T-helper 1 cell treated with Interleukin-12 subunit alpha and Interleukin-12 subunit beta and Interleukin-4 antibody, amounts not matched to agents 30 μg/mL and 1 μg/mL, for 36 hours (primary cell): ENCODE results near the gene THSD4.
"Not testable (repeated sequence)": the region's sequence is repeated elsewhere in the genome, so short reads cannot be mapped to it uniquely, and the experiment has no call there.

Experiments used
- H3K27ac Mint-ChIP-seq: one replicate; pipeline ENCODE4 v1.8.0; 2021; ENCODE audit warnings: mild to moderate bottlenecking, mixed read lengths
- H3K27me3 Mint-ChIP-seq: one replicate; pipeline ENCODE4 v1.8.0; 2021; ENCODE audit warnings: low read depth, mixed read lengths
- H3K36me3 Mint-ChIP-seq: one replicate; pipeline ENCODE4 v1.8.0; 2021; ENCODE audit warnings: low read depth, mixed read lengths
- H3K4me1 Mint-ChIP-seq: one replicate; pipeline ENCODE4 v1.8.0; 2021; ENCODE audit warnings: low read depth, mixed read lengths
- H3K4me3 Mint-ChIP-seq: one replicate; pipeline ENCODE4 v1.8.0; 2021; ENCODE audit warnings: mild to moderate bottlenecking, moderate library complexity, mixed read lengths
- H3K9me3 Mint-ChIP-seq: one replicate; pipeline ENCODE4 v1.8.0; 2021; ENCODE audit warnings: mixed read lengths

Gene THSD4

DNA sequence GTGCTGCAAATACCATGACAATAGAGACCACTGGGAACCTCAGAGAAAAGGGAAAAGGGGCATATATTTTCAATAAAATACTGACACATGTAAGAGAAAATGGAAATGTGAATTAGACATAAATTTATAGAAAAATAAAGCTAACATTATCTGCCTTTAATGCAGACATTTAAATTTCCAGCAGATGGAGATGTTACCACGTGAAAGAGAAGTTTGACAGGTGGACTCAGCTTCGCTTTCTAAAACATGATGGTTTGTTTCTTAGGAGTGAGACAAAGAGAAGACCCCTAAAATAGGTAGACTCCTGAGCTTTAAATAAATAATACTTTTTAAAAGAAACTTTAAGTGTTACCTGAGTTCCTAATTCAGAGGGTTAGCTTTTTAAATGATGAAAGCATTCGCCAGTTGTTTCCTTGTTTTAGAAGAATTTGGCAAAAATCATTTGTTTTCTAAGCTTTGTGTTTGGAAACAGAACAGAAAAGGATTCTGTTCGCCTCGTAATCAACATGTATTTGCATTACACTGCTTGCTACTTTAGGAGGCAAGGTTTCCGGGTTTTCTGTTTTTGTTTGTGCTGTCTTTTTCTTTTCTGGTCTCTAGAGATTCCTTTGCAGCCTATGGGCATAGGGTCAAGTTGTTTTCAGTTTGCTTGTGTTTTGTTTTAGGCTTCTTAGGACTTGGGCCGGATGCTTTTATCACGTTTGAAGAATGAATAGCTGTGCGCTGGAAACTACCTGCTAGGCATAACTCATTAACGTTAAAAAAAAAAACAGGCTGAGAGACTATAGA, 271.4 kb downstream of the THSD4 start:
- Mint-ChIP-seq H3K9me3 (peaks cover 5% of the 10 kb centered on the region), H3K4me1 (peaks cover 3% of the 10 kb centered on the region), H3K27ac (no peak overlapping the region), H3K4me3 (no peak overlapping the region), H3K36me3 (no peaks in the 10 kb centered on the region), H3K27me3 (peaks cover 36% of the 10 kb centered on the region)

DNA sequence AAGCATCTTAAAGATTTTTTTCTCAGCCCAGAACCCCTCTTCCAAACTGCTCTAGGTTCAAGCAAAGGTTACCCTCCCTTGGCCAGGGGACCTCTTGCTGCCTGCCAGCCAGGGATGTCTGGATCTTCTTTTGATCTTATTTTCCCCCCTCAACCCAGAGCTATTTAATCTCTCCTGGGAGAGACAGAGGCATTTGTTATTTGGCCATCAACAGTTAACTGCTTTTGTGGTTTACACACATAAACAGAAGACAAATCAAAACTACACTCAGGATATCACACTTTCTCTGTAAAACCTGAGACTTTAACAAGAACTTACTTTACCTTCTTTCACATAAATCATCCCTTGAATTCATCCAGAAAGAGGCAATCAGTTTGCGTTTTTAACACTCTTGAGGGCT, 272.5 kb downstream of the THSD4 start:
- H3K9me3 Mint-ChIP-seq = peaks cover 5% of the 10 kb centered on the region
- peaks cover 3% of the 10 kb centered on the region for H3K4me1 Mint-ChIP-seq
- H3K4me3 Mint-ChIP-seq = no peak overlapping the region
- H3K27ac Mint-ChIP-seq = no peak overlapping the region
- H3K27me3 Mint-ChIP-seq = peaks cover 36% of the 10 kb centered on the region
- H3K36me3 Mint-ChIP-seq = no peaks in the 10 kb centered on the region

GRCh38 chr15:71390096-71390495, 274.8 kb downstream of the THSD4 start:
- H3K9me3 Mint-ChIP-seq = peaks cover 5% of the 10 kb centered on the region
- H3K4me1 Mint-ChIP-seq = peaks cover 3% of the 10 kb centered on the region
- H3K27ac Mint-ChIP-seq = no peak overlapping the region
- H3K36me3 Mint-ChIP-seq = no peaks in the 10 kb centered on the region
- H3K27me3 Mint-ChIP-seq = peaks cover 32% of the 10 kb centered on the region
- no peak overlapping the region for H3K4me3 Mint-ChIP-seq

- H3K27me3 Mint-ChIP-seq = peaks cover 19% of the 10 kb centered on the region
- no peak overlapping the region for H3K4me3 Mint-ChIP-seq
- H3K27ac Mint-ChIP-seq = no peak overlapping the region
- H3K9me3 Mint-ChIP-seq = peaks cover 5% of the 10 kb centered on the region
- H3K4me1 Mint-ChIP-seq = peaks cover 3% of the 10 kb centered on the region
- no peaks in the 10 kb centered on the region for H3K36me3 Mint-ChIP-seq
Observed at GRCh38 chr15:71391421-71392088, 276.3 kb downstream of the THSD4 start.

GRCh38 chr15:71392861-71393283, 277.6 kb downstream of the THSD4 start:
- H3K27me3 Mint-ChIP-seq = peaks cover 11% of the 10 kb centered on the region
- no peak overlapping the region for H3K4me3 Mint-ChIP-seq
- no peak overlapping the region for H3K27ac Mint-ChIP-seq
- H3K36me3 Mint-ChIP-seq = no peaks in the 10 kb centered on the region
- H3K4me1 Mint-ChIP-seq = no peaks in the 10 kb centered on the region
- peaks cover 5% of the 10 kb centered on the region for H3K9me3 Mint-ChIP-seq

- Mint-ChIP-seq H3K4me1 (no peaks in the 10 kb centered on the region), H3K36me3 (no peaks in the 10 kb centered on the region), H3K27ac (no peak overlapping the region), H3K9me3 (peaks cover 5% of the 10 kb centered on the region), H3K4me3 (no peak overlapping the region), H3K27me3 (peaks cover 7% of the 10 kb centered on the region)
Observed at GRCh38 chr15:71393383-71393782, 278.1 kb downstream of the THSD4 start.

DNA sequence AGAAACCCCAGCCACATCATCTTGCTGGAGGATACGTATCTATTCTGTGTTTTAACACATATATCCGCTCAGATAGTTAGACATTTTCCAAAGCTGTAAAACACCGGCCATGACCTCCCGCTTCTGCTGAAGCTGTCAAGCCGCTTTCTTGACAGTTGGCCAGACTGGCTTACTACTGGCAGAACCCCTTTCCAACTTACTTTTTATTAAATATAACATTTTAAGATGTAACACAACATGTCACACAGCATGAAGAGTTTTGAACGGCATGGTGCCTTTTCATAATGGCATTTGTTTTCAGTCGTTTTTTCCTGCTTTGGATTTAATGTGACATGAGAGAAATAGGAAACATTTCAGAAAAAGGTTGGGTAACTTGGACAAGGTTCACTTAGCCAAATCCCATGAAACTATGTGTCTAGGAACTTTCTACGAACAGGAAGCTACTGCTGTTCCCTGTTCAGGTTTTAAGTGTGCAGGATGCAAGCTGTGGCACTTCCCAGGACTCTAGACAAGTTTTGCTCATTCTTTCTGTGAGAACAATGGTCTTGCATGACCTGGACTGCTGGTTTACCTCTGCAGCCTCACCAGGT, 281.4 kb downstream of the THSD4 start:
- Mint-ChIP-seq H3K4me1 (no peaks in the 10 kb centered on the region), H3K9me3 (no peaks in the 10 kb centered on the region), H3K27ac (no peak overlapping the region), H3K4me3 (no peak overlapping the region), H3K27me3 (peaks cover 3% of the 10 kb centered on the region), H3K36me3 (no peaks in the 10 kb centered on the region)

GRCh38 chr15:71397377-71397776, 282.1 kb downstream of the THSD4 start:
- H3K4me1 Mint-ChIP-seq = no peaks in the 10 kb centered on the region
- no peak overlapping the region for H3K4me3 Mint-ChIP-seq
- H3K36me3 Mint-ChIP-seq = no peaks in the 10 kb centered on the region
- H3K27ac Mint-ChIP-seq = no peak overlapping the region
- H3K27me3 Mint-ChIP-seq = peaks cover 3% of the 10 kb centered on the region
- no peaks in the 10 kb centered on the region for H3K9me3 Mint-ChIP-seq

DNA sequence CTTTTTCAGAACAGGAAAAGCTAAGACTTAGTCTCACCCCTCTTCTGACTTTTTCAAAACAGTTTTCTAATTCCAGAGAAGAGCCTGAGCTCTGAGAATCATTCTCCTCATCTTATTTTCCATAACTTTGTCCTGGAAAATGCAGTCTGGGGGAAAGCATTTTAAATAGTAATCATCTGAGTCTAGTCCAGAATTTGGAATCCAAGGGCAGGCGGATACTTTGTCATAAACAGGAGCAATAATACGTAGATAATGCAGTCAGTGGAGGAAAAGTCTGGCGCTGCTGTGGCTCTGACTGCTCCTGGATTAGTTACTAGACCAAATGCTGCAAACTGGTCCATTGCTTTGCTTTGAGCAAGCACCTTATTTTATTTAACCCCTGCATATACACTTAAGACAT, 285.0 kb downstream of the THSD4 start:
- no peak overlapping the region for H3K4me3 Mint-ChIP-seq
- peaks cover 4% of the 10 kb centered on the region for H3K27me3 Mint-ChIP-seq
- H3K4me1 Mint-ChIP-seq = no peaks in the 10 kb centered on the region
- H3K9me3 Mint-ChIP-seq = no peaks in the 10 kb centered on the region
- no peak overlapping the region for H3K27ac Mint-ChIP-seq
- no peaks in the 10 kb centered on the region for H3K36me3 Mint-ChIP-seq

GRCh38 chr15:71401728-71402127, 286.5 kb downstream of the THSD4 start:
- H3K27ac Mint-ChIP-seq, H3K36me3 Mint-ChIP-seq, H3K4me3 Mint-ChIP-seq, H3K27me3 Mint-ChIP-seq, H3K4me1 Mint-ChIP-seq, H3K9me3 Mint-ChIP-seq: not testable (repeated sequence)

- H3K27ac Mint-ChIP-seq = no peak overlapping the region
- H3K36me3 Mint-ChIP-seq = no peaks in the 10 kb centered on the region
- peaks cover 6% of the 10 kb centered on the region for H3K27me3 Mint-ChIP-seq
- H3K4me1 Mint-ChIP-seq = no peaks in the 10 kb centered on the region
- no peak overlapping the region for H3K4me3 Mint-ChIP-seq
- no peaks in the 10 kb centered on the region for H3K9me3 Mint-ChIP-seq
Observed at GRCh38 chr15:71409541-71409940, 294.3 kb downstream of the THSD4 start.

GRCh38 chr15:71410347-71410746, 295.1 kb downstream of the THSD4 start:
- H3K36me3 Mint-ChIP-seq = no peaks in the 10 kb centered on the region
- H3K27ac Mint-ChIP-seq = no peak overlapping the region
- H3K4me1 Mint-ChIP-seq = no peaks in the 10 kb centered on the region
- H3K27me3 Mint-ChIP-seq = peaks cover 5% of the 10 kb centered on the region
- H3K4me3 Mint-ChIP-seq = no peak overlapping the region
- H3K9me3 Mint-ChIP-seq = no peaks in the 10 kb centered on the region

GRCh38 chr15:71411538-71412482, 296.5 kb downstream of the THSD4 start:
- no peaks in the 10 kb centered on the region for H3K4me1 Mint-ChIP-seq
- no peak overlapping the region for H3K4me3 Mint-ChIP-seq
- no peaks in the 10 kb centered on the region for H3K9me3 Mint-ChIP-seq
- H3K27me3 Mint-ChIP-seq = no peaks in the 10 kb centered on the region
- no peaks in the 10 kb centered on the region for H3K36me3 Mint-ChIP-seq
- H3K27ac Mint-ChIP-seq = no peak overlapping the region

DNA sequence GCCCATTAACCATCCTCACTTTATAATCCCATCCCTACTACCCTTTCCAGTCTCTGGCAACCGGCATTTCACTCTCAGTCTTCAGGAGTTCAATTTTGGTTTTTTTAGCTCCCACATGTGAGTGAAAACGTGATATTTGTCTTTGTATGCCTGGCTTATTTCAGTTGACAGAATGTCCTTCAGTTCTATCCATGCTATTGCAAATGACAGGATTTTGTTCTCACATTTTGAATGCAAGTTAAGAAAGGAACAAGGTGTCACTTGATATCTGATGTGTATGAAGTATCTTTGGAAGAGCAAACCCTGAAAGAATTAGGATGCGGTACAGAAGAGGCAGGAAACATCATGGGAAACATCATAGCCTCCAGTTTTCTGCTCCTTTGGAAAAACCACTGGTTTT, 298.1 kb downstream of the THSD4 start:
- H3K36me3 Mint-ChIP-seq = no peaks in the 10 kb centered on the region
- H3K4me3 Mint-ChIP-seq = no peak overlapping the region
- H3K9me3 Mint-ChIP-seq = no peaks in the 10 kb centered on the region
- H3K27ac Mint-ChIP-seq = no peak overlapping the region
- H3K4me1 Mint-ChIP-seq = no peaks in the 10 kb centered on the region
- no peaks in the 10 kb centered on the region for H3K27me3 Mint-ChIP-seq
